SH-SY5Y (cell line): ENCODE data around the gene REST.

Experiments
- GATA2 ChIP-seq: IDR thresholded peaks from 2 replicates; pipeline ENCODE4 v1.6.1; 2011; ENCODE audit warnings: mild to moderate bottlenecking, low read depth, low read length
- GATA3 ChIP-seq: IDR thresholded peaks from 2 replicates; pipeline ENCODE4 v1.6.1; 2011; ENCODE audit warnings: low read depth, mild to moderate bottlenecking, low read length, moderate library complexity

GRCh38 chr4:56859841-56860240, 47.9 kb upstream of the REST start:
- TF ChIP-seq GATA2 (no peak), GATA3 (no peak)
